Calu3 (cell line): ENCODE results near the gene MATR3. TPM values are rescaled to one million over a fixed set of nuclear protein-coding genes. Genes with fewer than 3 reads are reported as not detected.
A peak's percentile ranks its signal among the peaks of the same experiment; 100 is the strongest.

Source experiments
- Bru-seq: library from RNA; stranded (reverse); fragments of 400-500 nt; gene quantifications from one replicate; lab custom pipeline; 2021; lab: Mats Ljungman, UMichigan
- BruChase-seq, 2 experiments: library from RNA; stranded (reverse); fragments of 400-500 nt; gene quantifications; one replicate each; lab custom pipeline; 2021; lab: Mats Ljungman, UMichigan
- BruUV-seq: library from RNA; stranded (reverse); fragments of 400-500 nt; replicated peaks from 2 replicates; lab custom pipeline; 2021; lab: Mats Ljungman, UMichigan
- CTCF ChIA-PET: fragments of 300-600 bp; sonication (Branson Sonifier 250); formaldehyde crosslinking; loops from one replicate; lab custom pipeline; 2022; ENCODE audit warnings: antibody characterized with exemption; lab: Charles Lee
- DNase-seq: peaks from one replicate; pipeline ENCODE4 v3.0.0; 2022
- H3K27ac Mint-ChIP-seq: one replicate; pipeline ENCODE4 v1.8.0; 2022; ENCODE audit warnings: mixed read lengths; ENCODE audit not compliant: unreplicated experiment
- H3K27me3 Mint-ChIP-seq: one replicate; pipeline ENCODE4 v1.8.0; 2022; ENCODE audit warnings: mixed read lengths; ENCODE audit not compliant: unreplicated experiment
- H3K36me3 Mint-ChIP-seq: one replicate; pipeline ENCODE4 v1.8.0; 2022; ENCODE audit warnings: mild to moderate bottlenecking, moderate library complexity, mixed read lengths; ENCODE audit not compliant: insufficient read depth, unreplicated experiment
- H3K4me1 Mint-ChIP-seq: one replicate; pipeline ENCODE4 v1.8.0; 2022; ENCODE audit warnings: mild to moderate bottlenecking, low read depth, mixed read lengths; ENCODE audit not compliant: unreplicated experiment
- H3K4me3 Mint-ChIP-seq: one replicate; pipeline ENCODE4 v1.8.0; 2022; ENCODE audit warnings: mild to moderate bottlenecking, low read depth, moderate library complexity, mixed read lengths; ENCODE audit not compliant: unreplicated experiment
- H3K9me3 Mint-ChIP-seq: one replicate; pipeline ENCODE4 v1.8.0; 2022; ENCODE audit warnings: low read depth, mixed read lengths; ENCODE audit not compliant: unreplicated experiment
- CTCF ChIP-seq: fragments of 200-600 bp; IDR thresholded peaks from one replicate; pipeline ENCODE4 v1.8.0; 2022; ENCODE audit warnings: antibody characterized with exemption; ENCODE audit not compliant: unreplicated experiment
- intact Hi-C: fragments of 100-400 bp; cut with micrococcal nuclease; formaldehyde crosslinking; loops from one replicate; pipeline ENCODE4 v1.10.0; 2022; ENCODE audit not compliant: unreplicated experiment
- long read RNA-seq: library from polyadenylated mRNA; stranded (forward); transcript quantifications from one replicate; pipeline ENCODE4 v2.0.0, GENCODE V29; 2022
- total RNA-seq: library from RNA; stranded (reverse); gene quantifications from 2 replicates; pipeline ENCODE4 v1.2.3, GENCODE V29; 2022

MATR3 gene, protein sequence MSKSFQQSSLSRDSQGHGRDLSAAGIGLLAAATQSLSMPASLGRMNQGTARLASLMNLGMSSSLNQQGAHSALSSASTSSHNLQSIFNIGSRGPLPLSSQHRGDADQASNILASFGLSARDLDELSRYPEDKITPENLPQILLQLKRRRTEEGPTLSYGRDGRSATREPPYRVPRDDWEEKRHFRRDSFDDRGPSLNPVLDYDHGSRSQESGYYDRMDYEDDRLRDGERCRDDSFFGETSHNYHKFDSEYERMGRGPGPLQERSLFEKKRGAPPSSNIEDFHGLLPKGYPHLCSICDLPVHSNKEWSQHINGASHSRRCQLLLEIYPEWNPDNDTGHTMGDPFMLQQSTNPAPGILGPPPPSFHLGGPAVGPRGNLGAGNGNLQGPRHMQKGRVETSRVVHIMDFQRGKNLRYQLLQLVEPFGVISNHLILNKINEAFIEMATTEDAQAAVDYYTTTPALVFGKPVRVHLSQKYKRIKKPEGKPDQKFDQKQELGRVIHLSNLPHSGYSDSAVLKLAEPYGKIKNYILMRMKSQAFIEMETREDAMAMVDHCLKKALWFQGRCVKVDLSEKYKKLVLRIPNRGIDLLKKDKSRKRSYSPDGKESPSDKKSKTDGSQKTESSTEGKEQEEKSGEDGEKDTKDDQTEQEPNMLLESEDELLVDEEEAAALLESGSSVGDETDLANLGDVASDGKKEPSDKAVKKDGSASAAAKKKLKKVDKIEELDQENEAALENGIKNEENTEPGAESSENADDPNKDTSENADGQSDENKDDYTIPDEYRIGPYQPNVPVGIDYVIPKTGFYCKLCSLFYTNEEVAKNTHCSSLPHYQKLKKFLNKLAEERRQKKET
- 228 and 230 TPM in 2 replicates for total RNA-seq
- Bru-seq, nascent RNA: percentile 95 among the genes with signal in this experiment
- percentile 98 among the genes with signal in this experiment for BruChase-seq, experiment 1, labeled RNA remaining after a 6-hour chase
- percentile 97 among the genes with signal in this experiment for BruChase-seq, experiment 2, labeled RNA remaining after a 2-hour chase
- long read RNA-seq, full-length matches to known transcripts: 173 of 265 reads
- long read RNA-seq, partial matches to known transcripts: 33 of 265 reads
- long read RNA-seq, other reads (novel, unspliced or antisense): 59 of 265 reads

- CTCF ChIA-PET: interaction anchor here (0.6 to 1.8 kb wide), 10 partner anchors 14 to 178 kb away, joined by 3 to 12 read pairs (median 4); partner anchors contain the start of gene PAIP2
- H3K9me3 Mint-ChIP-seq: no peaks in the 10 kb centered on the region
- H3K4me1 Mint-ChIP-seq: peaks cover 35% of the 10 kb centered on the region
- H3K27me3 Mint-ChIP-seq: no peaks in the 10 kb centered on the region
- H3K36me3 Mint-ChIP-seq: peaks cover 57% of the 10 kb centered on the region
- BruUV-seq: TSS peak; percentile 80
- peak within 1 kb of the TSS; percentile 98 for H3K27ac Mint-ChIP-seq
- peak within 1 kb of the TSS; percentile 98 for H3K4me3 Mint-ChIP-seq
- TF ChIP-seq CTCF: no peak
- peak; percentile 98 for DNase-seq
- intact Hi-C loops: loop anchor here (2.0 kb wide), 1 partner anchor 17 kb away; no protein-coding TSS in a partner anchor
Measured at GRCh38 chr5:139293507-139294373, at the start of gene MATR3. Gene MATR3, plus strand, starts transcription at chr5:139293740. Its CDS starts 13,676 bp downstream, at chr5:139307416.

GRCh38 chr5:139245637-139246339, 47.8 kb upstream of the MATR3 start:
- Mint-ChIP-seq H3K36me3 (no peaks in the 10 kb centered on the region), H3K27ac (no peak overlapping the region), H3K4me3 (no peak overlapping the region), H3K9me3 (no peaks in the 10 kb centered on the region), H3K27me3 (peaks cover 19% of the 10 kb centered on the region), H3K4me1 (peaks cover 15% of the 10 kb centered on the region)
- intact Hi-C loops: no loop called here
- DNase-seq: no peak
- TF ChIP-seq CTCF: no peak
- no TSS peak for BruUV-seq
- CTCF ChIA-PET: interaction anchor here (0.6 kb wide), 2 partner anchors 42 to 204 kb away, joined by 3 read pairs; no protein-coding TSS in a partner anchor

GRCh38 chr5:139246394-139246793, 47.1 kb upstream of the MATR3 start:
- peak; percentile 45 for DNase-seq
- intact Hi-C loops: no loop called here
- CTCF ChIA-PET: interaction anchor here (0.6 kb wide), 1 partner anchor 204 kb away, joined by 3 read pairs; no protein-coding TSS in a partner anchor
- Mint-ChIP-seq H3K4me1 (peaks cover 15% of the 10 kb centered on the region), H3K27me3 (peaks cover 13% of the 10 kb centered on the region), H3K27ac (no peak overlapping the region), H3K36me3 (no peaks in the 10 kb centered on the region), H3K4me3 (no peak overlapping the region), H3K9me3 (no peaks in the 10 kb centered on the region)
- no TSS peak for BruUV-seq
- TF ChIP-seq CTCF: no peak
